CD4-positive, alpha-beta T cell (primary cell): ENCODE data around the gene FBXO15. TPM values are rescaled to one million over a fixed set of nuclear protein-coding genes. Genes with fewer than 3 reads are reported as not detected.

Experiments
- ATAC-seq: fragments of 200-7000 bp; cut with Tn5 transposase; one replicate; pipeline ENCODE4 v1.10.0; 2022; ENCODE audit warnings: mild to moderate bottlenecking; ENCODE audit not compliant: poor library complexity
- CTCF ChIA-PET: fragments of 350-600 bp; sonication (Branson Sonifier 250); formaldehyde crosslinking; loops from one replicate; lab custom pipeline; 2021; ENCODE audit warnings: antibody characterized with exemption, inconsistent platforms; lab: Charles Lee
- POLR2A ChIA-PET: fragments of 350-600 bp; sonication (Branson Sonifier 250); formaldehyde crosslinking; loops from one replicate; lab custom pipeline; 2021; ENCODE audit warnings: antibody characterized with exemption, inconsistent platforms; lab: Charles Lee
- DNase-seq, 14 experiments: peaks; one replicate each; pipeline ENCODE4 v3.0.0-alpha.2; 2013 to 2020; ENCODE audit warnings: mixed read lengths in 2 of 14
- H3K27ac ChIP-seq, 2 donors: one replicate each; pipeline versions ENCODE4 v1.5.1 to v1.7.0; 2013; ENCODE audit warnings: low read length in 2 of 2, low read depth in 1 of 2, mild to moderate bottlenecking in 1 of 2
- H3K27me3 ChIP-seq, 2 experiments: 1 replicate in 1 of 2; 2 replicates in 1 of 2; pipeline versions ENCODE4 v1.6.1 to v1.7.0; 2013; ENCODE audit warnings: low read length in 2 of 2, control low read depth in 1 of 2, mild to moderate bottlenecking in 1 of 2, moderate library complexity in 1 of 2; ENCODE audit not compliant: insufficient read depth in 2 of 2, control insufficient read depth in 1 of 2
- H3K36me3 ChIP-seq: one replicate; pipeline ENCODE4 v1.6.1; 2013; ENCODE audit warnings: low read length, control low read depth; ENCODE audit not compliant: insufficient read depth
- H3K4me1 ChIP-seq: one replicate; pipeline ENCODE4 v1.6.1; 2013; ENCODE audit warnings: low read length, control low read depth; ENCODE audit not compliant: insufficient read depth
- H3K4me3 ChIP-seq: one replicate; pipeline ENCODE4 v1.5.1; 2013; ENCODE audit warnings: mild to moderate bottlenecking, low read length, moderate library complexity
- H3K9me3 ChIP-seq, 2 experiments: 1 replicate in 1 of 2; 2 replicates in 1 of 2; pipeline versions ENCODE4 v1.6.1 to v1.7.0; 2013; ENCODE audit warnings: low read length in 2 of 2, mild to moderate bottlenecking in 2 of 2, control low read depth in 1 of 2, moderate library complexity in 1 of 2; ENCODE audit not compliant: control insufficient read depth in 1 of 2, insufficient read depth in 1 of 2
- H3K27ac Mint-ChIP-seq: one replicate; pipeline ENCODE4 v1.8.0; 2020; ENCODE audit warnings: mixed read lengths
- H3K27me3 Mint-ChIP-seq: one replicate; pipeline ENCODE4 v1.8.0; 2021; ENCODE audit warnings: mixed read lengths
- H3K36me3 Mint-ChIP-seq: one replicate; pipeline ENCODE4 v1.8.0; 2021; ENCODE audit warnings: low read depth, mixed read lengths
- H3K4me1 Mint-ChIP-seq: one replicate; pipeline ENCODE4 v1.8.0; 2021; ENCODE audit warnings: low read depth, mixed read lengths
- H3K4me3 Mint-ChIP-seq: one replicate; pipeline ENCODE4 v1.8.0; 2020; ENCODE audit warnings: mild to moderate bottlenecking, mixed read lengths
- H3K9me3 Mint-ChIP-seq: one replicate; pipeline ENCODE4 v1.8.0; 2020; ENCODE audit warnings: mixed read lengths
- intact Hi-C, 2 experiments: fragments of 100-400 bp; cut with DNase I in 1 of 2; cut with micrococcal nuclease in 1 of 2; formaldehyde crosslinking; loops; one replicate each; pipeline versions ENCODE4 v1.15.1 to v1.9.0; 2023 to 2025; cut with DNase I, micrococcal nuclease
- total RNA-seq, 174 experiments: library from RNA in 2 of 174; stranded (reverse) in 2 of 174; gene quantifications; one replicate each; pipeline ENCODE4 v1.2.3 and lab custom pipeline; 2021 to 2026
- TF ChIP-seq, protein P1 (sequence below): fragments of 200-600 bp; IDR thresholded peaks from one replicate; pipeline ENCODE4 v1.8.0; 2022; ENCODE audit warnings: antibody characterized with exemption, mild to moderate bottlenecking

FBXO15 gene
- total RNA-seq, 2 experiments from 2014 or later = 0.58 to 1.0 TPM

DNA sequence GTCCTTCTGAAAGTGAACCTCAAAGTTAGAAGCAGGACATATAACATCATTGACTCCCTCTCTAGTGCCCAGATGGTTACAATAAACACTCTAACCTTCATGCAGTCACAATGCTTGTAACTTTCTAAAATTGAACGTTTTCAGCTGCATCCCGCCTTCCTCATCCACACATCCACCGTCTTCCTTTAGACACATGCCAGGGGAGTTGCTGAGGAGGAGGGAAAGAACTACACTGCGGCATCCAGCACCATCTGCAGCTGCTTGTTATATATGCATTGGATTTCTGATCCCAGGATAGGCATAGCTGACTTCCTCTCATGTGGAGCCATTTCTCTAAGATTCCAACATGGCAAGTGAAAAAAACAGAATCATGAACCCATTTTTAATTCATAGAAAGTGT is 96.8 kb downstream of the FBXO15 start:
- no peaks in the 10 kb centered on the region for H3K36me3 Mint-ChIP-seq
- TF ChIP-seq, protein P1, sequence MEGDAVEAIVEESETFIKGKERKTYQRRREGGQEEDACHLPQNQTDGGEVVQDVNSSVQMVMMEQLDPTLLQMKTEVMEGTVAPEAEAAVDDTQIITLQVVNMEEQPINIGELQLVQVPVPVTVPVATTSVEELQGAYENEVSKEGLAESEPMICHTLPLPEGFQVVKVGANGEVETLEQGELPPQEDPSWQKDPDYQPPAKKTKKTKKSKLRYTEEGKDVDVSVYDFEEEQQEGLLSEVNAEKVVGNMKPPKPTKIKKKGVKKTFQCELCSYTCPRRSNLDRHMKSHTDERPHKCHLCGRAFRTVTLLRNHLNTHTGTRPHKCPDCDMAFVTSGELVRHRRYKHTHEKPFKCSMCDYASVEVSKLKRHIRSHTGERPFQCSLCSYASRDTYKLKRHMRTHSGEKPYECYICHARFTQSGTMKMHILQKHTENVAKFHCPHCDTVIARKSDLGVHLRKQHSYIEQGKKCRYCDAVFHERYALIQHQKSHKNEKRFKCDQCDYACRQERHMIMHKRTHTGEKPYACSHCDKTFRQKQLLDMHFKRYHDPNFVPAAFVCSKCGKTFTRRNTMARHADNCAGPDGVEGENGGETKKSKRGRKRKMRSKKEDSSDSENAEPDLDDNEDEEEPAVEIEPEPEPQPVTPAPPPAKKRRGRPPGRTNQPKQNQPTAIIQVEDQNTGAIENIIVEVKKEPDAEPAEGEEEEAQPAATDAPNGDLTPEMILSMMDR = no peak
- H3K9me3 Mint-ChIP-seq = peaks cover 8% of the 10 kb centered on the region
- no peak overlapping the region for H3K27ac Mint-ChIP-seq
- DNase-seq = no peak
- intact Hi-C loops = no loop called here
- H3K27ac ChIP-seq = no peak overlapping the region
- ATAC-seq = no peak
- H3K4me1 Mint-ChIP-seq = no peaks in the 10 kb centered on the region
- H3K4me1 ChIP-seq = no peaks in the 10 kb centered on the region
- H3K27me3 ChIP-seq = no peaks in the 10 kb centered on the region
- ChIA-PET POLR2A (no interaction called here), CTCF (no interaction called here)
- no peak overlapping the region for H3K4me3 ChIP-seq
- peaks cover 0 to 12% of the 10 kb centered on the region in 2 experiments for H3K9me3 ChIP-seq
- H3K36me3 ChIP-seq = no peaks in the 10 kb centered on the region
- no peak overlapping the region for H3K4me3 Mint-ChIP-seq
- H3K27me3 Mint-ChIP-seq = peaks cover 10% of the 10 kb centered on the region

DNA sequence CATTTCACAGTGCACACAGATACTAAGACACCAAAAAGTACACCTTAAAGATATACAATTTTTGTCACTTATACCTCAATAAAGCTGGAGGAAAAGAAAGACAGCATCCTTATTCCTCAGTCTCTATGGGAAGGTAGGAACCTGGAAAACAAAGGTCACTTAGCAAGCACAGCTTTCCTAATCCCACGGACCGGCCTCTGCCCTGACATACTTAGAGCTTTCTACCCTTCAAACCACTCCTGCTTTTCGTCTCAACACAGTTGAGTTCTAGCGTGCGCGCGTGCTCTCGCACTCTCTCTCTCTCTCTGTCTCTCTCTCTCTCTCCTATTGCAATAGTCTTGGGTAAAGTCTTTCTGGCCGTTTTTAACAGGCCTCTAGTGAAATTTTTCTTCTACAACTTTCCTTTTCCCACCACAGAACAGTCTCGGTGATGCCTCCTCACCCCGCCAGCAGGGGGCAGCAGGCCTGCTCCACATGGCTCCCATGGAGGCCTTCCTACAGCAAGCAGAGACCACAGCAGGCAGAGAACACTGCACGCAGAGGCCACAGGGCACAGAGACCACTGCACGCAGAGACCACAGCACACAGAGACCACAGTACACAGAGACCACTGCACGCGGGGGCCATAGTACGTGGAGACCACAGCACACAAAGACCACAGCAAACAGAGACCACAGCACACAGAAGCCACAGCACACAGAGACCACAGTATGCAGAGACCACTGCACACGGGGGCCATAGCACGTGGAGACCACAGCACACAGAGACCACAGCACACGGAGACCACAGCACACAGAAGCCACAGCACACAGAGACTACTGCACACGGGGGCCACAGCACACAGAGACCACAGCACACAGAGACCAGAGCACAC is 106.9 kb downstream of the FBXO15 start:
- peak; percentile 40 to 76 (median 50) for DNase-seq
- POLR2A ChIA-PET = no interaction called here
- H3K4me3 ChIP-seq = no peak overlapping the region
- Mint-ChIP-seq H3K4me1 (no peaks in the 10 kb centered on the region), H3K27me3 (no peaks in the 10 kb centered on the region), H3K9me3 (no peaks in the 10 kb centered on the region), H3K27ac (no peak overlapping the region), H3K36me3 (no peaks in the 10 kb centered on the region), H3K4me3 (no peak overlapping the region)
- peaks cover 0 to 3% of the 10 kb centered on the region in 2 experiments for H3K27me3 ChIP-seq
- H3K36me3 ChIP-seq = no peaks in the 10 kb centered on the region
- intact Hi-C loops = loop anchor here (2.0 to 5.0 kb wide), 3 partner anchors 76 to 512 kb away; no protein-coding TSS in a partner anchor
- ATAC-seq = peak; percentile 69
- CTCF ChIA-PET = interaction anchor here (1.4 kb wide), 1 partner anchor 302 kb away, joined by 4 read pairs; no protein-coding TSS in a partner anchor
- no peaks in the 10 kb centered on the region for H3K4me1 ChIP-seq
- TF ChIP-seq, protein P1 = peak; percentile 52
- no peak overlapping the region for H3K27ac ChIP-seq
- H3K9me3 ChIP-seq = no peaks in the 10 kb centered on the region

DNA sequence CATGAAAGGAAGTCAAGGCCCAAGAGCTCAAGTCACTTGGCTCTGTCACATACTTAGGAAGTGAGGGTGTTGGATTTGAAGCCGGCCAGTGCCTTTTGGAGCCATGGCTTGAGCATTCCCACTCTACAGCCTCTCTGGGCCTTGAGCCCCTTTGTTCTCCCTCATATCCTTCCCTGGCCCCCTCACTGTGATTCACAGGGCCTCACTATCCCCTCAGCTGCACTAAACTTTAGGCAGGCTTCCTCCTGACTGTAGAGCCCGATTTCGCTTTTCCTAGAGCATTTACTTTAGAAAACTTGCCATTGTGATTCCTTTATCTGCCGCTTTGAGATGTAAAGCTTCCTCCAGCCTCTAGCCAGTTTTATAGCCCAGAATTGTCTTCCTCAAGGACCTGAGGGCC is 107.6 kb downstream of the FBXO15 start:
- no peak overlapping the region for H3K27ac Mint-ChIP-seq
- Histone ChIP-seq H3K27ac (no peak overlapping the region), H3K4me1 (no peaks in the 10 kb centered on the region), H3K4me3 (no peak overlapping the region), H3K27me3 (peaks cover 0 to 3% of the 10 kb centered on the region in 2 experiments), H3K36me3 (no peaks in the 10 kb centered on the region), H3K9me3 (no peaks in the 10 kb centered on the region)
- H3K4me1 Mint-ChIP-seq = no peaks in the 10 kb centered on the region
- H3K9me3 Mint-ChIP-seq = no peaks in the 10 kb centered on the region
- TF ChIP-seq, protein P1 = no peak
- no peaks in the 10 kb centered on the region for H3K27me3 Mint-ChIP-seq
- intact Hi-C loops = loop anchor here (2.0 to 5.0 kb wide), 3 partner anchors 77 to 512 kb away; no protein-coding TSS in a partner anchor
- CTCF ChIA-PET = interaction anchor here (1.4 kb wide), 1 partner anchor 302 kb away, joined by 4 read pairs; no protein-coding TSS in a partner anchor
- no peak for DNase-seq
- no peak for ATAC-seq
- H3K36me3 Mint-ChIP-seq = no peaks in the 10 kb centered on the region
- POLR2A ChIA-PET = no interaction called here
- H3K4me3 Mint-ChIP-seq = no peak overlapping the region
